C4-2B (cell line): ENCODE measurements around the gene ZNF488.

ENCODE experiments used
- CTCF ChIP-seq: fragments of 450-650 bp; conservative IDR thresholded peaks from 2 replicates; pipeline ENCODE4 v1.5.1; 2017; ENCODE audit warnings: mild to moderate bottlenecking
- ZFX ChIP-seq: fragments of 450-650 bp; IDR thresholded peaks from 2 replicates; pipeline ENCODE4 v1.6.1; 2017

GRCh38 chr10:47397256-47397655 lies 13.2 kb upstream of the ZNF488 start:
- TF ChIP-seq CTCF (no peak), ZFX (no peak)
